Panc1 (cell line): Measurements from ENCODE around the gene TNIK. TPM values are rescaled to one million over a fixed set of nuclear protein-coding genes. Genes with fewer than 3 reads are reported as not detected.

Experiments used
- ATAC-seq: fragments of 200-7000 bp; cut with Tn5 transposase; 2 replicates; pipeline ENCODE4 v1.9.1; 2020; ENCODE audit warnings: mild to moderate bottlenecking, moderate library complexity
- BruUV-seq: library from RNA; stranded (reverse); fragments of 400-500 nt; replicated peaks from 2 replicates; lab custom pipeline; 2021; lab: Mats Ljungman, UMichigan
- CTCF ChIA-PET: fragments of 300-600 bp; sonication (Branson Sonifier 250); formaldehyde crosslinking; loops from one replicate; lab custom pipeline; 2022; ENCODE audit warnings: antibody characterized with exemption; lab: Charles Lee
- POLR2A ChIA-PET: fragments of 300-600 bp; sonication (Branson Sonifier 250); formaldehyde crosslinking; loops from one replicate; lab custom pipeline; 2022; ENCODE audit warnings: antibody characterized with exemption; lab: Charles Lee
- DNase-seq: peaks from one replicate; pipeline ENCODE4 v3.0.0-alpha.2; 2010; ENCODE audit warnings: low read depth, low spot score
- H3K27ac ChIP-seq: 2 replicates; pipeline ENCODE4 v1.5.1; 2011; ENCODE audit warnings: mild to moderate bottlenecking, low read length, inconsistent platforms
- H3K27me3 ChIP-seq: fragments of 200-500 bp; sonication (Bioruptor generic); 2 replicates; pipeline ENCODE4 v1.6.0; 2014; ENCODE audit warnings: low read length, inconsistent platforms; ENCODE audit not compliant: control insufficient read depth, insufficient read depth
- H3K36me3 ChIP-seq: fragments of 200-500 bp; sonication (Bioruptor generic); 2 replicates; pipeline ENCODE4 v1.5.1; 2014; ENCODE audit warnings: inconsistent platforms, mild to moderate bottlenecking, low read length, moderate library complexity; ENCODE audit not compliant: control insufficient read depth, insufficient read depth
- H3K4me1 ChIP-seq: 2 replicates; pipeline ENCODE4 v1.5.1; 2011; ENCODE audit warnings: inconsistent platforms, mild to moderate bottlenecking, low read length, moderate library complexity; ENCODE audit not compliant: control insufficient read depth, insufficient read depth
- H3K4me3 ChIP-seq, 2 experiments: 2 replicates each; pipeline ENCODE4 v1.5.1; 2011 to 2012; ENCODE audit warnings: low read depth in 2 of 2, low read length in 2 of 2, mild to moderate bottlenecking in 2 of 2, inconsistent platforms in 1 of 2, moderate library complexity in 1 of 2
- H3K9me3 ChIP-seq: fragments of 200-500 bp; sonication (Bioruptor generic); 2 replicates; pipeline ENCODE4 v1.5.1; 2014; ENCODE audit warnings: low read depth, mild to moderate bottlenecking, inconsistent platforms, low read length, moderate library complexity; ENCODE audit not compliant: control insufficient read depth, insufficient read depth
- CTCF ChIP-seq: fragments of 450-650 bp; IDR thresholded peaks from 2 replicates; pipeline ENCODE4 v1.5.1; 2017; ENCODE audit warnings: mild to moderate bottlenecking
- POLR2AphosphoS5 ChIP-seq: IDR thresholded peaks from 2 replicates; pipeline ENCODE4 v1.6.1; 2012; ENCODE audit warnings: mild to moderate bottlenecking, low read depth, low read length, moderate library complexity
- SIN3A ChIP-seq: IDR thresholded peaks from 2 replicates; pipeline ENCODE4 v1.6.1; 2012; ENCODE audit warnings: low read depth, mild to moderate bottlenecking, low read length, moderate library complexity, borderline replicate concordance; ENCODE audit not compliant: insufficient read depth
- TCF7L2 ChIP-seq: IDR thresholded peaks from 2 replicates; pipeline ENCODE4 v1.6.1; 2011; ENCODE audit warnings: mild to moderate bottlenecking, low read depth, low read length, inconsistent platforms
- in situ Hi-C: cut with HindIII; loops from 2 replicates; pipeline ENCODE4 v1.10.0; 2016; ENCODE audit warnings: low sequenced_read_pairs, low pct_unique_long_range_greater_than_20kb
- intact Hi-C: fragments of 100-400 bp; cut with micrococcal nuclease; formaldehyde crosslinking; loops from one replicate; pipeline ENCODE4 v1.10.0; 2022; ENCODE audit not compliant: unreplicated experiment
- total RNA-seq: library from RNA; stranded (reverse); gene quantifications from one replicate; pipeline ENCODE4 v1.2.1, GENCODE V29; 2021; ENCODE audit not compliant: unreplicated experiment
- TF ChIP-seq, protein P1 (sequence below), 2 experiments: IDR thresholded peaks; 2 replicates each; pipeline ENCODE4 v1.6.1; 2011 to 2012; ENCODE audit warnings: low read depth in 2 of 2, control low read depth in 1 of 2, low read length in 1 of 2, mild to moderate bottlenecking in 1 of 2, moderate library complexity in 1 of 2; ENCODE audit not compliant: insufficient read depth in 1 of 2

TNIK gene
- total RNA-seq, 1 experiment from 2014 or later, result 1.9 TPM

GRCh38 chr3:171435143-171435542, 25.1 kb downstream of the TNIK start:
- no peak overlapping the region for H3K27ac ChIP-seq
- no peaks in the 10 kb centered on the region for H3K9me3 ChIP-seq
- no peak for ATAC-seq
- TF ChIP-seq SIN3A, result no peak
- no peak for TF ChIP-seq POLR2AphosphoS5
- no peak for TF ChIP-seq TCF7L2
- TF ChIP-seq CTCF, result no peak
- TF ChIP-seq, protein P1, sequence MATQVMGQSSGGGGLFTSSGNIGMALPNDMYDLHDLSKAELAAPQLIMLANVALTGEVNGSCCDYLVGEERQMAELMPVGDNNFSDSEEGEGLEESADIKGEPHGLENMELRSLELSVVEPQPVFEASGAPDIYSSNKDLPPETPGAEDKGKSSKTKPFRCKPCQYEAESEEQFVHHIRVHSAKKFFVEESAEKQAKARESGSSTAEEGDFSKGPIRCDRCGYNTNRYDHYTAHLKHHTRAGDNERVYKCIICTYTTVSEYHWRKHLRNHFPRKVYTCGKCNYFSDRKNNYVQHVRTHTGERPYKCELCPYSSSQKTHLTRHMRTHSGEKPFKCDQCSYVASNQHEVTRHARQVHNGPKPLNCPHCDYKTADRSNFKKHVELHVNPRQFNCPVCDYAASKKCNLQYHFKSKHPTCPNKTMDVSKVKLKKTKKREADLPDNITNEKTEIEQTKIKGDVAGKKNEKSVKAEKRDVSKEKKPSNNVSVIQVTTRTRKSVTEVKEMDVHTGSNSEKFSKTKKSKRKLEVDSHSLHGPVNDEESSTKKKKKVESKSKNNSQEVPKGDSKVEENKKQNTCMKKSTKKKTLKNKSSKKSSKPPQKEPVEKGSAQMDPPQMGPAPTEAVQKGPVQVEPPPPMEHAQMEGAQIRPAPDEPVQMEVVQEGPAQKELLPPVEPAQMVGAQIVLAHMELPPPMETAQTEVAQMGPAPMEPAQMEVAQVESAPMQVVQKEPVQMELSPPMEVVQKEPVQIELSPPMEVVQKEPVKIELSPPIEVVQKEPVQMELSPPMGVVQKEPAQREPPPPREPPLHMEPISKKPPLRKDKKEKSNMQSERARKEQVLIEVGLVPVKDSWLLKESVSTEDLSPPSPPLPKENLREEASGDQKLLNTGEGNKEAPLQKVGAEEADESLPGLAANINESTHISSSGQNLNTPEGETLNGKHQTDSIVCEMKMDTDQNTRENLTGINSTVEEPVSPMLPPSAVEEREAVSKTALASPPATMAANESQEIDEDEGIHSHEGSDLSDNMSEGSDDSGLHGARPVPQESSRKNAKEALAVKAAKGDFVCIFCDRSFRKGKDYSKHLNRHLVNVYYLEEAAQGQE (IDR thresholded peaks at IDR 0.05; ENCODE audit: insufficient read depth in 1 of 2, low read depth in 2 of 2, low read length in 1 of 2), result no peak
- H3K27me3 ChIP-seq, result peaks cover 16% of the 10 kb centered on the region
- ChIA-PET POLR2A (no interaction called here), CTCF (no interaction called here)
- H3K4me3 ChIP-seq, result no peak overlapping the region
- in situ Hi-C loops, result no loop called here
- no TSS peak for BruUV-seq
- no peaks in the 10 kb centered on the region for H3K4me1 ChIP-seq
- no peaks in the 10 kb centered on the region for H3K36me3 ChIP-seq
- DNase-seq, result no peak
- intact Hi-C loops, result no loop called here

DNA sequence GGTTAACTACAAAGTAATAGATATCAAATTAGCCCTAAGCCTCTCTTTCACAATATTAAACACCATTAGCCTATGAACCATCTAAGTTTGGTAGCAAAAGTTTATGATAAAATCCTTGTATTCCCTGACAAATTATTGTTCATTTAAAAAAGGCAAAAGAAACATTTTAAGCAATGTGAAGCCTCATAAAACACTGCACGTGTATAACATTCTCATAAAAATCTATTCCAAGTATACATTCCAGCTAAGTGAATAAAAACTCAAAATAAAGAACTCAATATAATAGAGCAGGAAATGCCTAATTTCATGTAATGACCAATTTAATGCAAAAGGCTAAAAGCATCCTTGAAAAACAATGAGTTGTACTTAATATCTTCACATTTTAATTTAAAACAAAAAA, 27.7 kb downstream of the TNIK start:
- no peaks in the 10 kb centered on the region for H3K4me1 ChIP-seq
- H3K9me3 ChIP-seq, result no peaks in the 10 kb centered on the region
- ATAC-seq (no peak), DNase-seq (no peak)
- in situ Hi-C loops (no loop called here), intact Hi-C loops (no loop called here)
- H3K27ac ChIP-seq, result no peak overlapping the region
- H3K36me3 ChIP-seq, result no peaks in the 10 kb centered on the region
- no peak overlapping the region for H3K4me3 ChIP-seq
- H3K27me3 ChIP-seq, result peaks cover 19% of the 10 kb centered on the region
- ChIA-PET CTCF (no interaction called here), POLR2A (no interaction called here)
- no TSS peak for BruUV-seq
- TF ChIP-seq, protein P1 (IDR thresholded peaks at IDR 0.05; ENCODE audit: insufficient read depth in 1 of 2, low read depth in 2 of 2, low read length in 1 of 2), result no peak
- no peak for TF ChIP-seq CTCF
- TF ChIP-seq POLR2AphosphoS5, result no peak
- TF ChIP-seq TCF7L2, result no peak
- no peak for TF ChIP-seq SIN3A
